Fibroblast of skin of abdomen (primary cell): ENCODE data around the gene DPF3.

ENCODE experiments used
- DNase-seq: peaks from one replicate; pipeline ENCODE4 v3.0.0-alpha.2; 2013

The DPF3 gene

DNA sequence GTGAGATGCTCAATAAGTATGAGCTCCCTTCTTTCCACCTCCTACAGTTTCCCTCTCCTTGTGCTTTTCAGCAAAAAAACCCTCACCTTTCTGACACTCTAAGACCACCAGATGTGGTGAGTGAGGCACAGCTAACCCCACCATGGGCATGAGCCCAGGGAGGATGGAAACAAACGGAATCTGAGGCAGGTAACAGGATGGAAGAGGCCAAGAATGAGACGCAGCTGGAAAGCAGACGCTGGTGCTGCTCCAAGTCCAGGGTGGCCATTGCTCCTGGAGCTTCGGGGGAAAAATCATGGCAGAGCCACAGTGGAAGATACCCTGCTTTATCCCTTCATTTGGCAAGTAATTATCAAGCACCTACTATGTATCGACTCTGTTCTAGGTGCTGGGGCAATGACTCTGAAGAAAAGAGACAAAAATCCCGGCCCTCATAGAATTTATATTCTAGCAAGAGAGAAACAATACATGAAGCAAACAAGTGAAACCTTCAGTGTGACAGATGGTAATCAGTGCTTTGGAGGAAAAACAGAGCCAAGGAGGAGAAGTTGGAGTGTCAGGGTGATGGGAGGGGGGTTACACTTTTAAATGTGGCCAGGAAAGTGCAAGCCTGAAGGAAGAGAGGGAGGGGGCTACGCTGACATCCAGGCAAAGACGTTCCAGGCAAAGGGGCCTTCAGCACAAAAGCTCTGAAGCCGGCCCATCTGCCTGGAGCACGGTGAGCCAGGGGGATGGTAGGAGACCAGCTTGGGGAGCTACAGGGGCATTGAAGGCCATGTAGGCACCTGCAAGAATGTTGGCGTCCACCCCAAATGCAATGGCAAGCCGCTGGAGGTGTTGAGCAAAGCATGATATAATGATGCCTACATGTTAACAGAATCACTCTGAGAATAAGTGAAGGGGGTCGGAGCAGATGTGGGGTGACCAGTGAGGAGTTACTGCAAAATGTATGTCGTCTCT lies 154.2 kb downstream of the DPF3 start:
- no peak for DNase-seq

DNA sequence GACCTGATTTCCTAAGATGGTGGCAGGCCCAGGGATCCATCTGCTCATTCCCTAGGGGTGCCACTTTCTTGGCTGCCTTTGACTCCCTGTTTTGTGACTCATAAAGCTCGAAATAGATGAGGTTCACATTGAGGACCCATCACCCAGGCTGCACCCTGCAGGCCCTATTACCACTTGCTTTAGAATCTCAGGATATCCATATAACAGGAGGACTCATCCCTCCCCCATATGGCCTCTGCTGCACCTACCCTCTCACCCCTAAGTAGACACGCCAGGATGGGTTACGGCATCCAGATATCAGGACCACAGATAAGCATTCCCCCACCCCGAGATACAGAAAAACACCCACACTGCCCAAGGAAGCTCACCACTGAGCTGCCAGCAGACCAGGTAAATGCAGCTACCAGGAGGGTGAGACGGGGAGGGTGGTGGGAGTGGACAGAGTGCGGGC lies 155.7 kb downstream of the DPF3 start:
- DNase-seq, result no peak

DNA sequence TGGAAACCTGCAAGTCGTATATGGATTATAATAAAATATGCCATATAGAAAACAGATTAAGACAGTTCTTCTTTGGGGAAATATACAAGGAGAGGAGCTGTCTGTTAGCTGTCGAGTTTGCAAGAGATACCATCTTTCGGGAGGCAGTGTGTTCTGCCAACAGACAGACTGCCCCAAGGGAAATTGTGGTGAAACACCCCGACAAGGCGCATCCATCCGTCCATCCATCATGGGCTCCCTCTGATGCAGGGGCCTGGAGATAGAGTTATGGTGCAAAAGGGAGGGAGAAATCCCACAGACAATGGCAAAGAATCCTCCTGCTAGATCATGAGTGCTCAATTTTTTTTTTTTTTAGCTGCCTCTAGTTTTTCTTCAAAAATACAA lies 156.3 kb downstream of the DPF3 start:
- peak; percentile 65 for DNase-seq

DNA sequence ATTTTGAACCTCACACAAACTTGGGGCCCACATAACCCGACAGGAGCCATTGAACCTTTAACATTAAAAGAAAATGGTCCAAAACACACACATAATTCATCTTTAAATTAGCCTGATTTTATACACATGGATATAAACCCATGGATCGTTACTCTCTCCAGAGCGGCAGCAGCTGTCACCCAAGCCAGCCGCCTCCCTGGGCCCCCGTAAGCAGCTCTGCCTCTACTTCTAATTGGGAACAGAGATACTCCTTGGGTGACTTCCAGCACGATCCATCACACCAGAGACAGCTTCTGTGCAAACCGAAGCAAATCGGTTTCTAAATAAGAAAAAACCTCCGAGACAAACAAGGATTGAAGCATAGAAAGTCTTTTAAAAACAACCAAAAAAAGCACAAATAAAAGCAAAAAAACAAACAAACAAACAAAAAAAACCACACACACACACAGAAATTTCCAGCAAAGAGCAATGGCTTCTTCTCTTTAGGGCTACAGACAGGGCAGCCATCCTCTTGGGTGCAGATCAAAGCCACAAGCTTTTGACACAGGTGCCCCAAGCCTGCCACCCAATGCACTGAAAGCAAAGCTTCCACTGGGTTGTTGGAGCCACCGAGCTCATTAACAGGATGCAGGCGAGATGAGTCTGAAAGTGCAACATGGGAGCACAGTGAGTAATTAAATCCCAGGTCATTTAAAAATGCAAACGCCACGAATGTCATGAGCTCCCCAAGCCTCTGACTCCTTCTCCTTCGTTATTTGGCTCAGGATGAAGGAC lies 156.9 kb downstream of the DPF3 start:
- DNase-seq, result peak; percentile 92

DNA sequence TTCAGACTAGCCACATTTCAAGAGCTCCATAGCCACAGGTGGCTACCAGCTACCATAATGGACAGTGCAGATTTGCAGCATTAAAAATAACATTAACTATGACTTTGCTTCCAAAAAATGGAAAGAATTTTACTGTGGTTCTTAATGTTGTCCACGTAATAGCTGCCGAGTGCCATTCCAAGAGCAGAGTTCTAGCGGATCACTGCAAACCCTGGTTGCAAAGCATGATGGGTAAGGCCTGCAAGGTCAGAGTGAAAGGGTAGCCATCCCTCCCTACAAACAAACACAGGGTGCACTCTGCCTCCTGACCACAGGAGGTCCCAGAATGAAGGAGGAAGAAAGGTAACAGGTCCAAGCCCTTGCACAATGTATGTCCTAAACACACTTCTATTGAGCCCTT lies 157.6 kb downstream of the DPF3 start:
- DNase-seq, result peak; percentile 93

DNA sequence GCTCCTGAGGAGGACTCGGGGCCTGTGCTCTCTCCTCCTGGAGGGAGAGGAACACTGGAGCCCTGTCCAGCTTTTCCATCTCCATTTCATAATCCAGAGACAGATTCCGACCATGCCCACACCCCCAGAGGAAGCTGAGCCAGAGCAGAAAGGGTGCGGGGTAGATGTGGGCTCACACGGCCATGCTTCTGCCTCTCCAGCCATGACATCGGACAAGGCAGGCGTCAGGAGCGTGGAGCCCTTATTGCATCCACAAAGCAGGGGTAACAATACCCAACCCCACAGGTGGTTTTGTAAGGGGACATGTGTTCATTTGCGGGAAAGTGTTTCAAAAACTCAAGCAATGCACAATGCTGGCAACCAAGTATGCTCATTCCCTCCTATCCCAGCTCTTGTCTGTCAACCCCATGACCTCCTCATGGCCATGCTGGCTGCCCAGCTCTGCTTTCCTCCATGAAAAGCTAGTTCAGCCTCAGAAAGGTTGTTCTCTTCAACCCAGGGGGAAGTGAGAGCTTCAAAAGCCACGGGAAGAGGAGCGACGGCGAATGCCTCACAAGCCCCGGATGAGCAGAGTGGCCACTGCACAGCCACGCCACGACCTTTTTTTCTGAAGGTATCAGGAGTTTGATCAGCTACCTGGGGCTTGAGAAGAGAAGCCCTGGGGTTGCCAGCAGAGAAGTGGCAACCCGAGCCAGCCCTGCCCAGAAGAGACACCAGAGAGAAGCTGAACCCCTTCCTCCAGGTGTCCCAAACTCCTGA lies 161.7 kb downstream of the DPF3 start:
- DNase-seq, result no peak

DNA sequence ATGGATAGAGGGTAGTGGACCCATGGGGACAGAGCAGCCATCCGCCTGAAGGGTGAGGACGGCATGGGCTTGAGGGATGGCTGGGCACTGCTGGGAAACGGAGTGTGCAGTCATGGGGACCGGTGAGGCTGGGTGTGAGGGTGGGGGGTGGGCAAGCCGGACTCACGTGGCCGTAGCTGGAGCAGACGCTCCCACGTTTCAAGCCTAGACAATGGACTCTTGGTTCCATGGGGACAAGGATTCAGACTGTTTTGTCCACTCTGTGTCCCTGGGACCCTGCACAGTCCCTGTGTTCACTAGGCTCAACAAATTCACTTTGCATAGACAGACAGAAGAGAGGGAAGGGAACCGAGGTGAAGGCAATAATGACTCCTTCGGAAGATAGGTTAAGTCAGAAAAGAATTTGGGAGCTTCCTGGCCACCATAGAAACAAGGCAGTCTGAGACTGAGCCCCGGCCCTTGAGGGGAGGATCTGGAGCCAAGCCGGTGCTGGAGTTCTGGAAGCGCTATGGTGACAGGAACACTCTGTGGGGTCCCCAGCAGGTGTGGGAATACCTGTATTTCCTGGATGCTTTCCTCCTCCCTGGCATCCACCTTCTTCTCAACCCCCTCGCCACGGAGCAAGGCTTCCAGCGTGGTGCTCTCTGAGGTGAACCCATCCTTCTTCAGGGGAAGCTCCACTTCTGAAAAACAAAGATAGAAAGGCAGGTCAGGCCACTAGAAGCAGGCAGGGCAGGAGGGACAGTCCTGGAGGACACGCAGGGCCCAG lies 162.5 kb downstream of the DPF3 start:
- no peak for DNase-seq

DNA sequence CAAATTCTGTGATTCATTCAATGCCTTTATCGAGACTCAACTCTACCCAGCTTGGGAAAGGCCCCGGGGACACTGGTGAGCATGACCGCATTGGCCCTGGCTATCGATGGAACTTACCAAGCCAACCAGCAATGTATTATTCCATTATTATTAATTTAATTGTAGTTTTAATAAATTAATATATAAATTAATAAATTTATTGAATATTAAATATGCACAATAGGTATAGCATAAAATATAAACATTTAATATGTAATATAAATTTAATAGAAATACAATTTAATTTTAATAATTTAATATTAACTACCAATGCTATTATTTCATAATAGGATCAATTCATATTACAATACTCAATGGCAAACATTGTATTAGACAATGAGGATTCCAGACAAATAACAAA lies 163.4 kb downstream of the DPF3 start:
- DNase-seq, result no peak

DNA sequence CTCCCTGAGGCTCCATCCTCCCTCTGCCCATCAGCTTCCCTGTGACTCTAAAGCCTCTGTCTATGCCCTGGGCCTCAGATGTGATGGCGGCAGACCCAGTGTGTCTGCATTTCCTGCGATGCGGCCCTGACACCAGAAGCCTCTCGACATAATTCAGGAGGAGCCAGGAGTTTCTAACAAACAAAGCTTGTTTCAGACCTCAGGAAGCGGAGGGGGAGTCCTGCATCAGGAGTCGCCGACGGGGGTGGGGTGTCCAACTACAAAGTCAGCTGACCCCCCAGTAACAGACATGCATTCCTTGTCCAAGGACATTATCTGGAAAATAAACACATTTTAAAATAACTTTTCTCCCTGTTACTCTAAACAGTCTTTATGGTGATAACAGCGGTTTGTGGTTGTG lies 167.5 kb downstream of the DPF3 start:
- DNase-seq, result no peak

DNA sequence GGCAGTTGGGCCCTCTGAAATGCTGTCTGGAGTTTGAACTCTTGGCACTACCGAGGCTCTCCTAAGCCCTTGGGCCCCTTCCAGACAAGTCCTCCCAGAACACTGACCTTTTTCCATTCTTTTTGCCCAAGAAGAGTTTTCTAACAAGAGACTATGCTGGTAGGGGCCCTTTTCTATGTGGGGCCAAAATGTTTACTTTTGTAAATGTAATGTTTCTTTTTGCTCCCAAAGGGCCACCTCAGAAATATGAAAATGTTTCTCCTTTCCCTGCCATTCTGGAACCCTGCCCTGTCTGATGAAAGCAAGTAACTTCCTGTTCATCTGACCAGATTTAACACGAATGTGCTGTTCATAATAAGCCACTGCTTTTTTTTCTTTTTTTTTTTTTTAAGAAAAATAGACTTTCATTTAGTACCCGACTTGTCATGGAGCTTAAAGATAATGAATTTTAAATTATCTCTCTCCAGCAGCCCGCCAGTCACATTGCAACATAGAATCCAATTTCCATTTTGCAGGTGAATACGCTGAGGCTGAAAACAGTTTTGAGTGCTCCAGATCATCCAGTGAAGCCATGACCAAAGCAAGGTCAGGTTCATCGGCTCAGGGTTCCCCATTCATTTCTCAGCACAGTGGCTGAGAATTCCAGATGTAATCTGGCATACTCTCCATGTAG lies 169.9 kb downstream of the DPF3 start:
- peak; percentile 36 for DNase-seq

DNA sequence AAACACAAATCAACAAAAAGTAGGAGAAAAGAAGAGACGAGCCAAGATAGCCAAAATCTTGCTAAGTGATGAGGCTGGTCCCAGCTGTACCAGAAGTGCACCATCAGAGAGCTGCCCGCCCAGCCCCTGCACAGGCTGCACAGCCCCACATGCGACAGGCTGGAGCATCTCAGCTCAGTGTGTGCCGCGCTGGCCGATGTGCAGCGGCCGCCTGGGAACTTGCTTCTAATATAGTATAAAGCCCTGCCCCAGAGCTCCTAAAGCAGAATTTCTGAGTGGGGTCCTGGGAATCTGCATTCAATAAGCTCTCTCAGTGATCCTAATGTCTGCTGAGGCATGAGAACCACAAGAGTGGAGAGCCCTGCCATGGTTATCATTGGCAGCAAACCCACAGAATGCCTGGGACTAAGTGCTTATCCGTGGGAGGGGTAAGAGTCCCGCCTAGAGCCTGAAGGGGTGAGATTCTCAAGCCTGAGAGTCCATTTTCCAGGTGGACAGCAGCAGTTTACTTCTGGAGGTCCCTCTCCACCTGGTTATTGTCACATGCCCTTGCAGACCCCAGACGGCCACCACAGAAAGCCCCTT lies 171.6 kb downstream of the DPF3 start:
- DNase-seq, result no peak

DNA sequence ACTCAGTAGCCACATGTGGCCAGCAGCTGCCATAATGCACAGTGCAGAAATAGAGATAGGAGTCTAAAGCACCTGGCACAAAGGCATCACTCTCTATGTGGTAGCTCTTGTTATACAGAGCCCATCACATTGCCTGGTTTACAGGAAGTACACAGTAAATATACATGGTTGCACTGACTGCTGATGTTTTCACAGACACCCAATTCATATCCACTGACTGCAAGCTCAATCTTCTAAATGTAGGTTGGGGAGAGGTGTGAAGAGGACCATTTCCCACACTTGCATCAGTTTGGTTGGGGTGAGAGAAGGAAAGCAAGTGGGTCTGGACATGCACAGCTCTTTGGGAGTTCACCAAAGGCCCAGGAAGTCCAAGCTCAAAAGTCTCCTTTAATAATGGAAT lies 172.8 kb downstream of the DPF3 start:
- no peak for DNase-seq

DNA sequence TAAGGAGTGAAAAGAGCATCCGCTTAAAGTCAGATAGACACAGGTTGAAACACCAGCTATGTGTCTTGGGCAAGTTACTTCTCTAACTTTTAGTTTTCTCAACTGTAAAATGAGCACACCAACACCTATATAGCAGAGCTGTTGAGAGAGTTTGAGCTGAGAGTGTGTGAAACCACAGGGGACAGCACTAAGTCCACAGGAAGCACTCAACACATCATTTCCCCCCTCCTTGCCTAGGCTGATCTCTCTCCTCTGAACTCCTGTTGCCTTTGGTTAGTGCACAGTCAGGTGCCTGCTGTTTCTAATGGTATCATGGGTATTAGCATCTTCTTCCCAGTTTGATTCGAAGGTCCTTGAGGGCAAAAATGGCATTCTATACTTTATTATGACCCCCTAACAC lies 176.7 kb downstream of the DPF3 start:
- DNase-seq, result no peak

DNA sequence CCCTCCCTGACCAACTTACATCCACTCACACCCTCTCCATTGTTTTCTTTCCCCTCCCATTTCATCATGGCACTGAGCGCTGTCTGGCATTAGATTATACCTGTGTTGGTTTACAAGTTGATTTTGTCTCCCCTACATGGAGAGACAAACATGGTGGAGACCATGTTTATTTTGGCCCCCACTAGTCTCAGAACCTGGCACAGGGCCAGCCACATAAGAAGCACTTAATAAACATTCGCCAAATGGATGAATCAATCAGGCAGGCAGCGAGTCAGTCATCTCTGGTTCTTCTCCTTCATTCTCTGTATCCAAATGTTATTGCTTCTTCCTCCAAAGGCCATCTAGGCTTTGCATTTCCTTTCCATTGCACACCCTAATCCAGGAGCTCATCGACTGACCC lies 177.4 kb downstream of the DPF3 start:
- peak; percentile 29 for DNase-seq

DNA sequence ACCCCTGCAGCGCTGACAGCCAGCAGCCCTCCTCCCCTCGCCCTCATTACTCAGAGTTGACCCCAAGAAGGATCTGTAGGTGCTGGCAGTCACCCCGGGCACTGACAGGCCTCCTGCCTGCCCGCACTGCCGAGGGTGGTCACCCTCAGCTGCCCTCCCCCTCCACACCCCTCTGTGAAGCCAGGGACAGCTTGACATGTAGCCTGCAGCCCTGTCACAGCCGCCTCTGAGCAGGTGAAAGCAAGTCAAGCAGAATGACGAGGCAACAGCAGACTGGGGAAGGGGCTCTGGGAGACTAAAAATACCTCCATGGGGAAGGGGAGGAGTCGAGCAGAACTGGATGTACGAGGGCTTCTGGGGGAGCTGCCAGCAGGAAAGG lies 178.1 kb downstream of the DPF3 start:
- DNase-seq, result no peak

DNA sequence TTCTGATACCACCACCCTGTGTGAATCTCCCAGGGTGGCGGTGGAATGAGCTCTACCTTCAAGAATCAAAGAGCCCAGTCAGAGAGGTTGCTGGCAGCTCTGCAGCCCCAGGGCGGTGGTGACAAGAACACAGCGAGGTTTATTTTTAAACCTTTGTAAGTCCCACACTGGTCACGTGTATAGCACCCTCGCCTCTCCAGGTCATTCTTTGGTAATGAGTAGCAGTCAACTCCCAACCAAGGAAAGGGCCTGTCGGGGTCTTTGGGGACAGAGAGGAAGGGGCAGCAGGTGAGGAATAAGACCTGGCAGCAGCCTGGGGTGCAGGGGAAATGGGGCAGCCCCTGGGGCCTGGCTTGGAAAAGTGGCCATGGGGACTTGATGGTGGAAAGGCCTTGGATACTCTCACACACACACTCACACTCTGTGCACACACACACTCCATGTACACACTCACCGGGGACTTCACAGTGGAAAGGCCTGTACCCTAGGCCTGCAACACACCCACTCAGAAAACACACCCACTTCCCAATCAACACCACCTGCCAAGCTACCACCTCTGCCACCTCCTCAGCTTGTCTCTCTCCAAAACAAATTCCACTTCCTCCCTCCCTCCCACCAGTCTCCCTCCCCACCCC lies 178.6 kb downstream of the DPF3 start:
- no peak for DNase-seq

DNA sequence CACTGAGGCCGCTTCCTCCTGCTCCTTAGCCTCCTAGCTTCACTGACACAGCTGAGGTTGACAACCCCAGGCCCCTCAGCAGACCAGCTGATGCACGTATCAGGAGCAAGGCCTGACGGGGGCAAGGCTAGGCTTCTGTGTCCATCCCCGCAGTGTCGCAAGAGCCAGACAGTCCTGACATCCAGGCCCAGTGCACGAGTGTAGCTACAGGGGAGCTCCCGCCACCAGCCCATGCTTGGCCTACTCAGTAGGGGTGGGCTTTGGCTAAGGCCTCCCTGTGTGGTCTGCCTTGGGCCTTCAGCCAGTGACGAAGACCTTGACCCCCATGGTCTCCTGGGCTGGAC lies 179.1 kb downstream of the DPF3 start:
- no peak for DNase-seq

DNA sequence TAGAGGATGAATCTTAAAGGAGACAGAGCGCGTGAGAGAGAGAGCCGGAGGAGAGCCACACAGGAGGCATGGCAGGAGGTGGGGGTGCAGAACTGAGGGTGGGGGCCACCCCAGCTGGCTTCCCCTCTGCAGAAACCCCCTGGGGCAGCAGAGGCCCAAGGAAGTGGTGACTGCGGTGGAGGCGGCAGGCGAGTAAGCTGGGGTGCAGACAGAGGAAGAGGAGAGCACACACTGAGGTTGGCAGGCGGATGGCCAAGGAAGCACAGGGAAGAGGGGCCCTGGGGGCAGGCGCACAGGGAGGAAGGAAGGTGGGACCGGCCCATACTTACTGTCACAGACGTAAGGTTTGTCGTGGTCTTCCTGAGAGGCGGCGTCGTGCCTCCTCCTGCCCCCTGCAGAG lies 179.8 kb downstream of the DPF3 start:
- DNase-seq, result no peak

DNA sequence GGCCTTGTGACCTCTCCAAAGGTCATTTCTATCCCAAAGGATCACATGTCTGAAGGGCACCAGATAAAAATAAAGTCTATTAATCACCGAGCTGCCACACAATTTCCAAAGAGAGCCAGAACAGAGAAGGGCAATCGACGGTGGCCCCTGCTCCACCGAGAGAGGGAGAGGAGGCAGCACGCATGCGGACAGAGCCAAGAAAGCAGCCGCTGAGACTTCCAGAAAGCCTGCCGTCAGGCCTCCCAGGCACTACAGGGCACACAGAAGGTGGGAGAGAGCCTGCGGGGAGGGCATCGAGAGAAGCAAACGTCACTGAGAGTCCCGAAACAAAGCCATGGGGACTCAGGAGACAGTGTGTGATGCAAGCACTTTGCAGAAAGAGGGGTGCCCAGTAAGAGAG lies 182.0 kb downstream of the DPF3 start:
- DNase-seq, result no peak

DNA sequence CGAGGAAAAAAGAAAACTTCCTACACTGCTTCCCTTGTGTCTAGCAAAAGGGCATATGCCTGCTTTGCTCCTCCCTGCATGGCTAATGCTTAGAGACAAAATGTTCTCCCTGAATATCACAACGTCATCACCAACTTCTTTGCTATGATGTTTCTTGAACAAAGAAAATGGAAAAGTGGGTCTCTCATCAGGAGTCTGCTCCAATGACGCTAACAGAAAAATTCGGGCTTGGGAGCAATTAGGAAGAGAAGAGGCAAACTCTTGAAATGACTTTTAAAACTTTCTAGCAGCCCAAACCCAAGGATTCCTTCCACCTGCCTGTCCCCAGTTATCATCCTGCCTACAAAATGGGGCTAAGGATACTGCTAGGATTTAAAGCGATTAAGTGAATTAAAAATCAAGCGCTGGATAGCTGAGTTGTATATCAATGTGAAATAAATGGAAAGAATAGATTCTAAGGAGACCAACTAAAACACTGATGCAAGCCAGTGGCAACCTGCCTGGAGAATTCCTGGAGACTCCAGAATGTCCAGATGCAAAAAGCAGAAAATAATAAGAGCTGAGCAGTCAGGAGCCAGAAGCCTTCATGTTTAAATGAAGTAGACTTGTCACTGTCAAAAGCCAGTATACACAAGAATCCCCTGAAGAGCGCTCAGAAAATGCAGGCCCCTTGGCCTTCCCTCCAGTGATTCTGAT lies 183.8 kb downstream of the DPF3 start:
- peak; percentile 69 for DNase-seq
